ENCODE measurements around the gene C1orf185. TPM values are rescaled to one million over a fixed set of nuclear protein-coding genes. Genes with fewer than 3 reads are reported as not detected.

Gene C1orf185
- total and polyA plus RNA-seq, 3 donors from 2014 or later: 6.6 to 32.8 (median 8.2) TPM

DNA sequence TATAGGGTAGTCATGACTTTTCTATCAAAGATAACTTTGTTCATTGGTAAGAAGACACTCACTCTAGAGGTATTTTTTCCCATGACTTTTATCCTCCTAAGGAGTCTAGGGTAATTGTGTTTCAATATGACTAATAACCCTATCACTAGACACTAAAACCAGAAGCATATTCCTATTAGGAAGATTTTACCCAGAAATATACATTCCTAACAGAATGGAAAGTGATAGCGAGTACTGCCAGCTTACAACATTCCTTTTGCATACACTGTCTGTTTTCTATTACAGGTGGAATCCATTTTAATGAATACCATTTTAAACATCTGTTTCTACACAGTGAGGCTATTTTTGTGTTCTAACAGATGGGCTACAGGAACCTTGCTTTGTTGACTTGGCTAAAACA, 31.4 kb upstream of the C1orf185 start:
- no peak for DNase-seq
- TF ChIP-seq CTCF (IDR thresholded peaks at IDR 0.05) (no peak), POLR2A (IDR thresholded peaks at IDR 0.05) (no peak)
- WGBS, 2 donors: 74 to 88% methylated on average over 1 of the region's 1 CpG
- Histone ChIP-seq H3K4me1 (no peaks in the 10 kb centered on the region), H3K9me3 (no peaks in the 10 kb centered on the region), H3K27me3 (no peaks in the 10 kb centered on the region), H3K4me3 (no peak overlapping the region), H3K27ac (no peak overlapping the region), H3K36me3 (ENCODE audit: low read depth, missing control alignments) (no peaks in the 10 kb centered on the region)
- intact Hi-C loops (cut with DNase I; ENCODE audit: low total_unique reads): no loop called here

DNA sequence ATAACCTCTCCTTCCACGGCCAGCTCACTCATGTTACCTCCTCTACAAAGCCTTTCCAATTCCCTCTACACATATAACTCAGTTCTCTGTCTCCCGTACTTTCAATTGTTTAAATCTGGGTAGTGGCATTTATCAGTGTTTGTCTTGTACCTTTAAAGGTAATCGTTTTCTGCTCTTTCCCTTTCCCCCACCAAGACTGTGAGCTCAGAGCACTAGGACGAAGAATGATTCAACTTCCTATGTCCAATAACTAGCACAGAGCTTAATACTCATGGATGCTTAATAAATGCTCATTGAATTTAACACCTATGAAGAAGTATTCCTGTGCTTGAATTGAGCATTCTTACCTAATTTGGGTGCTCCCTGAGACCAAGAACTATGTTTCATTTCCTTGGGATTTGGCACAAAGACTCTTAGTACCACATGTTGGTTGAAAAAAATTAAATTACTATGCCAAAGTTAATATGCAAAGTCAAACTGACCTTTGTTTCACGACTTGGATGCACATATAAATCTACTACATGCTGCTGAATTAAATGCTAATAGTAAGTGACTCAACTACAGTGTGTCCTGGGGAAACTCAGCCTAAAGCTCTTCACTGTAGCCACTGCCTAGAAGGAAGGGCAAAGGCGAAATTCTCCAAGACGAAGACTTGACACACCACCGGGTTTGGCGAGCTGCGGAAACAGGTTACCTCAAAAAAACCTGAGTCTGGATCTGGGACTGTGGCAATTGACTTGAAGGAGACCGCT, 30.6 kb upstream of the C1orf185 start:
- Histone ChIP-seq H3K4me3 (no peak overlapping the region), H3K27ac (no peak overlapping the region), H3K36me3 (ENCODE audit: low read depth, missing control alignments) (no peaks in the 10 kb centered on the region), H3K4me1 (no peaks in the 10 kb centered on the region), H3K9me3 (no peaks in the 10 kb centered on the region), H3K27me3 (no peaks in the 10 kb centered on the region)
- TF ChIP-seq CTCF (IDR thresholded peaks at IDR 0.05): no peak
- TF ChIP-seq POLR2A (IDR thresholded peaks at IDR 0.05): no peak
- WGBS, 2 donors: 64 to 65% methylated on average over 11 of the region's 11 CpGs
- intact Hi-C loops (cut with DNase I; ENCODE audit: low total_unique reads): no loop called here
- DNase-seq: no peak

- no peaks in the 10 kb centered on the region for H3K9me3 ChIP-seq
- H3K4me3 ChIP-seq: no peak overlapping the region
- intact Hi-C loops (cut with DNase I; ENCODE audit: low total_unique reads): no loop called here
- H3K27me3 ChIP-seq: no peaks in the 10 kb centered on the region
- H3K36me3 ChIP-seq (ENCODE audit: low read depth, missing control alignments): no peaks in the 10 kb centered on the region
- WGBS, 2 donors: 68 to 76% methylated on average over 14 to 16 of the region's 16 CpGs
- no peak overlapping the region for H3K27ac ChIP-seq
- TF ChIP-seq POLR2A (IDR thresholded peaks at IDR 0.05) (no peak), CTCF (IDR thresholded peaks at IDR 0.05) (no peak)
- H3K4me1 ChIP-seq: no peaks in the 10 kb centered on the region
- no peak for DNase-seq
Observed at GRCh38 chr1:51072043-51072439, 30.0 kb upstream of the C1orf185 start.

- intact Hi-C loops (cut with DNase I; ENCODE audit: low total_unique reads): no loop called here
- Histone ChIP-seq H3K9me3 (no peaks in the 10 kb centered on the region), H3K4me1 (no peaks in the 10 kb centered on the region), H3K4me3 (no peak overlapping the region), H3K27ac (no peak overlapping the region), H3K36me3 (ENCODE audit: low read depth, missing control alignments) (no peaks in the 10 kb centered on the region), H3K27me3 (no peaks in the 10 kb centered on the region)
- TF ChIP-seq CTCF (IDR thresholded peaks at IDR 0.05) (no peak), POLR2A (IDR thresholded peaks at IDR 0.05) (no peak)
- DNase-seq: no peak
Observed at GRCh38 chr1:51072651-51073050, 29.4 kb upstream of the C1orf185 start.

GRCh38 chr1:51073456-51073855, 28.6 kb upstream of the C1orf185 start:
- WGBS, 2 donors: 67 to 72% methylated on average over 1 of the region's 1 CpG
- Histone ChIP-seq H3K27me3 (no peaks in the 10 kb centered on the region), H3K27ac (no peak overlapping the region), H3K4me1 (no peaks in the 10 kb centered on the region), H3K9me3 (no peaks in the 10 kb centered on the region), H3K36me3 (ENCODE audit: low read depth, missing control alignments) (no peaks in the 10 kb centered on the region), H3K4me3 (no peak overlapping the region)
- intact Hi-C loops (cut with DNase I; ENCODE audit: low total_unique reads): no loop called here
- TF ChIP-seq CTCF (IDR thresholded peaks at IDR 0.05) (no peak), POLR2A (IDR thresholded peaks at IDR 0.05) (no peak)
- no peak for DNase-seq
